Measurements from ENCODE around the gene ROCK1. TPM values are rescaled to one million over a fixed set of nuclear protein-coding genes. Genes with fewer than 3 reads are reported as not detected.
"Not testable (repeated sequence)": the region's sequence is repeated elsewhere in the genome, so short reads cannot be mapped to it uniquely, and the experiment has no call there.

ROCK1 gene
- total RNA-seq, 2 donors from 2014 or later, result 68.1 to 74.9 TPM

GRCh38 chr18:20988726-20989125, 122.9 kb downstream of the ROCK1 start:
- Mint-ChIP-seq H3K27ac (peak overlapping the region in 1 of 2 donors; percentile 42), H3K4me3 (no peak overlapping the region), H3K9me3 (no peaks in the 10 kb centered on the region), H3K27me3 (no peaks in the 10 kb centered on the region), H3K4me1 (ENCODE audit: low read depth in 2 of 2) (peaks cover 5 to 9% of the 10 kb centered on the region in 2 donors), H3K36me3 (peaks cover 36% of the 10 kb centered on the region)
- ATAC-seq (no peak), DNase-seq (ENCODE audit: low spot score) (no peak)

GRCh38 chr18:20975077-20975476, 136.5 kb downstream of the ROCK1 start:
- no peaks in the 10 kb centered on the region for H3K9me3 Mint-ChIP-seq
- no peak for DNase-seq (ENCODE audit: low spot score)
- no peak overlapping the region for H3K27ac Mint-ChIP-seq
- H3K4me1 Mint-ChIP-seq (ENCODE audit: low read depth in 2 of 2), result peaks cover 11 to 14% of the 10 kb centered on the region in 2 donors
- no peak for ATAC-seq
- H3K36me3 Mint-ChIP-seq, result peaks cover 29% of the 10 kb centered on the region
- no peak overlapping the region for H3K4me3 Mint-ChIP-seq
- H3K27me3 Mint-ChIP-seq, result no peaks in the 10 kb centered on the region

- no peak for DNase-seq (ENCODE audit: low spot score)
- Mint-ChIP-seq H3K4me3 (no peak overlapping the region), H3K4me1 (ENCODE audit: low read depth in 2 of 2) (peaks cover 11 to 12% of the 10 kb centered on the region in 2 donors), H3K9me3 (no peaks in the 10 kb centered on the region), H3K27me3 (no peaks in the 10 kb centered on the region), H3K36me3 (peaks cover 19% of the 10 kb centered on the region), H3K27ac (no peak overlapping the region)
- no peak for ATAC-seq
Observed at GRCh38 chr18:20971886-20972267, 139.7 kb downstream of the ROCK1 start.

GRCh38 chr18:20966795-20967194, 144.8 kb downstream of the ROCK1 start:
- peaks cover 2 to 3% of the 10 kb centered on the region in 2 donors for H3K4me1 Mint-ChIP-seq (ENCODE audit: low read depth in 2 of 2)
- H3K27ac Mint-ChIP-seq, result no peak overlapping the region
- H3K36me3 Mint-ChIP-seq, result peaks cover 8% of the 10 kb centered on the region
- H3K9me3 Mint-ChIP-seq, result no peaks in the 10 kb centered on the region
- H3K27me3 Mint-ChIP-seq, result no peaks in the 10 kb centered on the region
- H3K4me3 Mint-ChIP-seq, result no peak overlapping the region
- DNase-seq (ENCODE audit: low spot score), result no peak
- ATAC-seq, result no peak

- Mint-ChIP-seq H3K27ac (no peak overlapping the region), H3K4me3 (no peak overlapping the region), H3K27me3 (no peaks in the 10 kb centered on the region), H3K36me3 (no peaks in the 10 kb centered on the region), H3K9me3 (no peaks in the 10 kb centered on the region), H3K4me1 (ENCODE audit: low read depth in 2 of 2) (peaks cover 0 to 2% of the 10 kb centered on the region in 2 donors)
- ATAC-seq, result no peak
- no peak for DNase-seq (ENCODE audit: low spot score)
Observed at GRCh38 chr18:20963027-20963426, 148.6 kb downstream of the ROCK1 start.

- ATAC-seq, result no peak
- Mint-ChIP-seq H3K36me3 (peaks cover 6% of the 10 kb centered on the region), H3K27ac (no peak overlapping the region)
Observed at GRCh38 chr18:20960735-20961134, 150.9 kb downstream of the ROCK1 start.

GRCh38 chr18:20950827-20951226, 160.8 kb downstream of the ROCK1 start:
- H3K27ac Mint-ChIP-seq, result peak overlapping the region in 1 of 2 donors; percentile 27
- not testable (repeated sequence) for H3K27me3 Mint-ChIP-seq; DNase-seq (ENCODE audit: low spot score); H3K4me1 Mint-ChIP-seq (ENCODE audit: low read depth in 2 of 2); H3K36me3 Mint-ChIP-seq; H3K4me3 Mint-ChIP-seq; ATAC-seq; H3K9me3 Mint-ChIP-seq

More at GRCh38 chr18:20960735-20961134, 150.9 kb downstream of the ROCK1 start:
- Mint-ChIP-seq H3K4me3 (no peak overlapping the region), H3K9me3 (no peaks in the 10 kb centered on the region), H3K27me3 (no peaks in the 10 kb centered on the region), H3K4me1 (ENCODE audit: low read depth in 2 of 2) (peaks cover 2 to 3% of the 10 kb centered on the region in 2 donors)
- DNase-seq (ENCODE audit: low spot score), result no peak

Other genes starting within 250 kb of the ROCK1 start
- not detected for gene GREB1L, start 130.4 kb upstream of the ROCK1 start, total RNA-seq

Measured in natural killer cell treated with Interleukin-12 subunit alpha and Interleukin-12 subunit beta and Interleukin-15 and Interleukin-18, amount 100 ng/mL, for 72 hours (primary cell).